ENCODE measurements around the gene PDP2.

The PDP2 gene

DNA sequence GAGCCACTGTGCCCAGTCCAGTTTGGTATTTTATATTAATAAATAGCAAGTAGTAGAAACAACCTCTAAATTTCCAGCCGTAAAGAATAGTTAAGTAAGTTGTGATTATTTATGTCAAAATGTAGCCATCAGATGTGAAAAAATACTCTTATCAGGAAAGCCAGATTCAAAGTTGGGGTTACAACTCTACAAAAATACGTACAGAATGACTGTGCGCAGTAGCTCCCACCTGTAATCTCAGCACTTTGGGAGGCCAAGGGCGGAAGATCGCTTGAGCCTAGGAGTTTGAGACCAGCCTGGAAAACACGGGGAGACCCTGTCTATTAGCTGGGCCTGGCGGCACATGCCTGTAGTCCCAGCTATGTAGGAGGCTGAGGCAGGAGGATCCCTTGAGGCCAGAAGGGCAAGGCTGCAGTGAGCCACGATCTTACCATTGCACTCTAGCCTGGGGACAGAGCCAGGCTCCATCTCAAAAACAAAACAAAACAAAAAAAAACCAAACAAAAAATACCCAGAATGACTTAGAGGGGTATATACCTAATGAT, 1.7 kb downstream of the PDP2 start:
- Histone ChIP-seq H3K27me3 (ENCODE audit: control insufficient read depth, low read length) (no peaks in the 10 kb centered on the region), H3F3A (ENCODE audit: control insufficient read depth, insufficient read depth) (no peaks in the 10 kb centered on the region), H3K4me3 (ENCODE audit: low read length) (peak overlapping the region; percentile 88; the same call in 1 of the 2 replicates), H3K36me3 (ENCODE audit: control insufficient read depth, low read length) (peaks cover 25% of the 10 kb centered on the region), H3K9me3 (ENCODE audit: control insufficient read depth, insufficient read depth, low read length) (no peaks in the 10 kb centered on the region), H3K4me2 (ENCODE audit: low read length) (peak overlapping the region; percentile 81), H3K4me1 (ENCODE audit: control insufficient read depth, low read length) (peaks cover 27% of the 10 kb centered on the region), H3K9me2 (replicated peaks; ENCODE audit: control insufficient read depth, low read length) (no peaks in the 10 kb centered on the region), H3K79me2 (ENCODE audit: control insufficient read depth, low read length) (peaks cover 27% of the 10 kb centered on the region), H3K27ac (ENCODE audit: low read depth, low read length) (no peak overlapping the region), H4K20me1 (ENCODE audit: control insufficient read depth, insufficient read depth, low read depth, low read length) (no peaks in the 10 kb centered on the region)
- no peak for TF ChIP-seq EZH2phosphoT487 (IDR thresholded peaks at IDR 0.05; ENCODE audit: borderline replicate concordance, low read length)
- TF ChIP-seq, protein P1, sequence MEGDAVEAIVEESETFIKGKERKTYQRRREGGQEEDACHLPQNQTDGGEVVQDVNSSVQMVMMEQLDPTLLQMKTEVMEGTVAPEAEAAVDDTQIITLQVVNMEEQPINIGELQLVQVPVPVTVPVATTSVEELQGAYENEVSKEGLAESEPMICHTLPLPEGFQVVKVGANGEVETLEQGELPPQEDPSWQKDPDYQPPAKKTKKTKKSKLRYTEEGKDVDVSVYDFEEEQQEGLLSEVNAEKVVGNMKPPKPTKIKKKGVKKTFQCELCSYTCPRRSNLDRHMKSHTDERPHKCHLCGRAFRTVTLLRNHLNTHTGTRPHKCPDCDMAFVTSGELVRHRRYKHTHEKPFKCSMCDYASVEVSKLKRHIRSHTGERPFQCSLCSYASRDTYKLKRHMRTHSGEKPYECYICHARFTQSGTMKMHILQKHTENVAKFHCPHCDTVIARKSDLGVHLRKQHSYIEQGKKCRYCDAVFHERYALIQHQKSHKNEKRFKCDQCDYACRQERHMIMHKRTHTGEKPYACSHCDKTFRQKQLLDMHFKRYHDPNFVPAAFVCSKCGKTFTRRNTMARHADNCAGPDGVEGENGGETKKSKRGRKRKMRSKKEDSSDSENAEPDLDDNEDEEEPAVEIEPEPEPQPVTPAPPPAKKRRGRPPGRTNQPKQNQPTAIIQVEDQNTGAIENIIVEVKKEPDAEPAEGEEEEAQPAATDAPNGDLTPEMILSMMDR (IDR thresholded peaks at IDR 0.05; ENCODE audit: low read depth, low read length, poor library complexity, severe bottlenecking) = no peak

- Histone ChIP-seq H3K4me1 (ENCODE audit: control insufficient read depth, low read length) (peaks cover 25% of the 10 kb centered on the region), H3K27ac (ENCODE audit: low read depth, low read length) (no peak overlapping the region), H3F3A (ENCODE audit: control insufficient read depth, insufficient read depth) (no peaks in the 10 kb centered on the region), H4K20me1 (ENCODE audit: control insufficient read depth, insufficient read depth, low read depth, low read length) (no peaks in the 10 kb centered on the region), H3K79me2 (ENCODE audit: control insufficient read depth, low read length) (peaks cover 27% of the 10 kb centered on the region), H3K4me3 (ENCODE audit: low read length) (no peak overlapping the region), H3K9me2 (replicated peaks; ENCODE audit: control insufficient read depth, low read length) (no peaks in the 10 kb centered on the region), H3K36me3 (ENCODE audit: control insufficient read depth, low read length) (peaks cover 27% of the 10 kb centered on the region), H3K9me3 (ENCODE audit: control insufficient read depth, insufficient read depth, low read length) (no peaks in the 10 kb centered on the region), H3K4me2 (ENCODE audit: low read length) (no peak overlapping the region), H3K27me3 (ENCODE audit: control insufficient read depth, low read length) (no peaks in the 10 kb centered on the region)
- no peak for TF ChIP-seq EZH2phosphoT487 (IDR thresholded peaks at IDR 0.05; ENCODE audit: borderline replicate concordance, low read length)
- TF ChIP-seq, protein P1 (IDR thresholded peaks at IDR 0.05; ENCODE audit: low read depth, low read length, poor library complexity, severe bottlenecking) = no peak
These were observed 2.4 kb downstream of the PDP2 start for GRCh38 chr16:66882702-66883101.

DNA sequence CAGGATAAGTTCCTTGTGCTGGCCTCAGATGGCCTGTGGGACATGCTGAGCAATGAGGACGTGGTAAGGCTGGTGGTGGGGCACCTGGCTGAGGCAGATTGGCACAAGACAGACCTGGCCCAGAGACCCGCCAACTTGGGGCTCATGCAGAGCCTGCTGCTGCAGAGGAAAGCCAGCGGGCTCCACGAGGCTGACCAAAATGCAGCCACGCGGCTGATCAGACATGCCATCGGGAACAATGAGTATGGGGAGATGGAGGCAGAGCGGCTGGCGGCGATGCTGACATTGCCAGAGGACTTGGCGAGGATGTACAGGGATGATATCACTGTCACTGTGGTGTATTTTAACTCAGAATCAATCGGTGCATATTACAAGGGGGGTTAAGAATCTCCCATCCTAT, 5.2 kb downstream of the PDP2 start:
- no peaks in the 10 kb centered on the region for H3K9me2 ChIP-seq (replicated peaks; ENCODE audit: control insufficient read depth, low read length)
- H3K79me2 ChIP-seq (ENCODE audit: control insufficient read depth, low read length) = peaks cover 27% of the 10 kb centered on the region
- H3K36me3 ChIP-seq (ENCODE audit: control insufficient read depth, low read length) = peaks cover 27% of the 10 kb centered on the region
- no peaks in the 10 kb centered on the region for H3F3A ChIP-seq (ENCODE audit: control insufficient read depth, insufficient read depth)
- H4K20me1 ChIP-seq (ENCODE audit: control insufficient read depth, insufficient read depth, low read depth, low read length) = no peaks in the 10 kb centered on the region; the same call in 1 of the 2 replicates
- no peaks in the 10 kb centered on the region for H3K9me3 ChIP-seq (ENCODE audit: control insufficient read depth, insufficient read depth, low read length)
- TF ChIP-seq EZH2phosphoT487 (IDR thresholded peaks at IDR 0.05; ENCODE audit: borderline replicate concordance, low read length) = no peak
- TF ChIP-seq, protein P1 (IDR thresholded peaks at IDR 0.05; ENCODE audit: low read depth, low read length, poor library complexity, severe bottlenecking) = no peak
- H3K4me3 ChIP-seq (ENCODE audit: low read length) = no peak overlapping the region
- no peaks in the 10 kb centered on the region for H3K27me3 ChIP-seq (ENCODE audit: control insufficient read depth, low read length)
- peaks cover 5% of the 10 kb centered on the region for H3K4me1 ChIP-seq (ENCODE audit: control insufficient read depth, low read length)
- no peak overlapping the region for H3K27ac ChIP-seq (ENCODE audit: low read depth, low read length)
- no peak overlapping the region for H3K4me2 ChIP-seq (ENCODE audit: low read length)
